SK-N-SH (cell line): ENCODE results near the gene BMPR1A. TPM values are rescaled to one million over a fixed set of nuclear protein-coding genes. Genes with fewer than 3 reads are reported as not detected.

Source experiments
- CTCF ChIA-PET: fragments of 300-600, 350-600 bp; formaldehyde crosslinking; extraction: SDS; loops from one replicate; lab custom pipeline; 2021; lab: Yijun Ruan, JAX
- POLR2A ChIA-PET: fragments of 350-600 bp; sonication (Branson Sonifier 250); formaldehyde crosslinking; extraction: SDS; loops from one replicate; lab custom pipeline; 2020; ENCODE audit warnings: antibody characterized with exemption, inconsistent platforms; lab: Yijun Ruan, JAX
- DNase-seq: peaks from one replicate; pipeline ENCODE4 v3.0.0; 2012
- H2AFZ ChIP-seq: fragments of 200-600 bp; sonication (generic); 2 replicates; pipeline ENCODE4 v1.8.1; 2016; ENCODE audit warnings: antibody characterized with exemption, mild to moderate bottlenecking, low read depth
- H3F3A ChIP-seq: fragments of 200-600 bp; sonication (generic); replicated peaks from 2 replicates; pipeline ENCODE3; 2016; ENCODE audit warnings: antibody characterized with exemption, mild to moderate bottlenecking; ENCODE audit not compliant: insufficient read depth
- H3K27ac ChIP-seq, 2 experiments: fragments of 200-500 bp in 1 of 2; fragments of 200-600 bp in 1 of 2; sonication (Bioruptor generic) in 1 of 2; sonication (generic), shearing (Covaris generic) in 1 of 2; 2 replicates each; pipeline versions ENCODE4 v1.5.1 to v1.6.1; 2014 to 2016; ENCODE audit warnings: low read depth in 2 of 2, inconsistent platforms in 1 of 2, low read length in 1 of 2, mild to moderate bottlenecking in 1 of 2, mixed read lengths in 1 of 2
- H3K27me3 ChIP-seq: fragments of 200-600 bp; sonication (generic), shearing (Covaris generic); 2 replicates; pipeline ENCODE4 v1.6.1; 2016; ENCODE audit warnings: mixed run types; ENCODE audit not compliant: insufficient read depth
- H3K36me3 ChIP-seq, 2 experiments: fragments of 200-500 bp in 1 of 2; fragments of 200-600 bp in 1 of 2; sonication (Bioruptor generic) in 1 of 2; sonication (generic) in 1 of 2; replicated peaks in 1 of 2; 2 replicates each; pipeline versions ENCODE3 to v1.5.1; 2014 to 2016; ENCODE audit warnings: low read length in 1 of 2, mild to moderate bottlenecking in 1 of 2; ENCODE audit not compliant: insufficient read depth in 2 of 2, control insufficient read depth in 1 of 2
- H3K4me1 ChIP-seq, 2 experiments: fragments of 200-500 bp in 1 of 2; fragments of 200-600 bp in 1 of 2; sonication (Bioruptor generic) in 1 of 2; sonication (generic), shearing (Covaris generic) in 1 of 2; 2 replicates each; pipeline versions ENCODE4 v1.5.1 to v1.6.1; 2014 to 2016; ENCODE audit warnings: low read depth in 1 of 2, low read length in 1 of 2, mixed run types in 1 of 2; ENCODE audit not compliant: insufficient read depth in 2 of 2, control insufficient read depth in 1 of 2
- H3K4me2 ChIP-seq: fragments of 200-600 bp; sonication (generic), shearing (Covaris generic); 2 replicates; pipeline ENCODE4 v1.6.1; 2017; ENCODE audit warnings: mixed run types
- H3K4me3 ChIP-seq, 2 experiments: fragments of 200-500 bp in 1 of 2; fragments of 200-600 bp in 1 of 2; sonication (Bioruptor generic) in 1 of 2; sonication (generic), shearing (Covaris generic) in 1 of 2; 2 replicates each; pipeline versions ENCODE4 v1.5.1 to v1.8.1; 2014 to 2016; ENCODE audit warnings: low read depth in 2 of 2, inconsistent platforms in 1 of 2, low read length in 1 of 2, mild to moderate bottlenecking in 1 of 2, mixed read lengths in 1 of 2, moderate library complexity in 1 of 2
- H3K79me2 ChIP-seq: fragments of 200-600 bp; sonication (generic); 2 replicates; pipeline ENCODE4 v1.8.1; 2017; ENCODE audit warnings: mild to moderate bottlenecking; ENCODE audit not compliant: insufficient read depth
- H3K9ac ChIP-seq: fragments of 200-600 bp; sonication (generic); 2 replicates; pipeline ENCODE4 v1.6.1; 2017; ENCODE audit warnings: mixed run types
- H3K9me2 ChIP-seq: fragments of 200-600 bp; sonication (generic); 2 replicates; pipeline ENCODE4 v1.6.1; 2017; ENCODE audit warnings: mixed run types
- H3K9me3 ChIP-seq: fragments of 200-600 bp; sonication (generic); 2 replicates; pipeline ENCODE4 v1.6.1; 2017; ENCODE audit warnings: mixed run types, mild to moderate bottlenecking, moderate library complexity
- H4K20me1 ChIP-seq: fragments of 200-600 bp; sonication (generic); 2 replicates; pipeline ENCODE4 v1.6.1; 2017; ENCODE audit warnings: mild to moderate bottlenecking, mixed run types; ENCODE audit not compliant: insufficient read depth
- ELF1 ChIP-seq: IDR thresholded peaks from 2 replicates; pipeline ENCODE4 v1.4.0; 2012
- EZH2phosphoT487 ChIP-seq: fragments of 200-600 bp; sonication (generic); IDR thresholded peaks from 2 replicates; pipeline ENCODE4 v1.6.1; 2017; ENCODE audit warnings: low read depth, mixed run types, mild to moderate bottlenecking, antibody characterized with exemption, moderate library complexity, borderline replicate concordance
- FOSL2 ChIP-seq: IDR thresholded peaks from 2 replicates; pipeline ENCODE4 v1.4.0; 2012; ENCODE audit warnings: low read depth, mild to moderate bottlenecking, moderate library complexity, borderline replicate concordance
- FOXJ3 ChIP-seq: sonication (generic); formaldehyde crosslinking; IDR thresholded peaks from 2 replicates; pipeline ENCODE4 v1.5.1; 2020; ENCODE audit warnings: mild to moderate bottlenecking, missing genetic modification reagents
- MEF2A ChIP-seq: IDR thresholded peaks from 2 replicates; pipeline ENCODE4 v1.4.0; 2012; ENCODE audit warnings: low read depth, borderline replicate concordance
- MXI1 ChIP-seq: IDR thresholded peaks from 2 replicates; pipeline ENCODE4 v1.6.1; 2012; ENCODE audit warnings: mild to moderate bottlenecking, low read depth, low read length, improper control_type of control experiment
- NRF1 ChIP-seq: IDR thresholded peaks from 2 replicates; pipeline ENCODE4 v1.6.1; 2012; ENCODE audit warnings: low read depth, mild to moderate bottlenecking, low read length
- RAD21 ChIP-seq: IDR thresholded peaks from 2 replicates; pipeline ENCODE4 v1.6.1; 2012; ENCODE audit warnings: mild to moderate bottlenecking, low read length
- RCOR1 ChIP-seq: fragments of 150-350 bp; IDR thresholded peaks from 2 replicates; pipeline ENCODE4 v1.6.1; 2017; ENCODE audit warnings: antibody characterized with exemption, low read length
- RFX5 ChIP-seq: IDR thresholded peaks from 2 replicates; pipeline ENCODE4 v1.6.1; 2012; ENCODE audit warnings: mild to moderate bottlenecking, improper control_type of control experiment, low read length
- SMC3 ChIP-seq: IDR thresholded peaks from 2 replicates; pipeline ENCODE4 v1.6.1; 2012; ENCODE audit warnings: low read depth, low read length, improper control_type of control experiment
- TEAD4 ChIP-seq: IDR thresholded peaks from 2 replicates; pipeline ENCODE4 v1.4.0; 2012; ENCODE audit warnings: mild to moderate bottlenecking, borderline replicate concordance; ENCODE audit not compliant: insufficient read depth
- WGBS: methylation state at CpG from one replicate; pipeline ENCODE4 v1.1.6; 2017; ENCODE audit warnings: low lambda C conversion rate; 5-methylcytosine and 5-hydroxymethylcytosine counted together
- polyA plus RNA-seq, 3 experiments: library from polyadenylated mRNA; depleted of rRNA; stranded (reverse); fragments of >200 nt; gene quantifications; 2 replicates each; pipeline ENCODE4 v1.2.3, GENCODE V29; 2012
- TF ChIP-seq, protein P1 (sequence below): IDR thresholded peaks from 2 replicates; pipeline ENCODE4; 2012
- TF ChIP-seq, protein P2 (sequence below): IDR thresholded peaks from 2 replicates; pipeline ENCODE4 v1.4.0; 2012; ENCODE audit warnings: low read depth, borderline replicate concordance
- TF ChIP-seq, protein P3 (sequence below): fragments of 150-350 bp; IDR thresholded peaks from 2 replicates; pipeline ENCODE4 v1.6.1; 2016; ENCODE audit warnings: mild to moderate bottlenecking, low read depth, low read length
- TF ChIP-seq, protein P4 (sequence below): IDR thresholded peaks from 2 replicates; pipeline ENCODE4 v1.4.0; 2012; ENCODE audit warnings: low read depth
- TF ChIP-seq, protein P5 (sequence below): IDR thresholded peaks from 2 replicates; pipeline ENCODE4 v1.6.1; 2012; ENCODE audit warnings: mild to moderate bottlenecking, low read depth, low read length, moderate library complexity

Gene BMPR1A
- 12.7 and 20.1 TPM in 2 replicates for polyA plus RNA-seq (2012; rRNA removed)
- 19.2 and 19.7 TPM in 2 replicates for polyA plus RNA-seq (2012; cell fraction: cytosol; rRNA removed)
- polyA plus RNA-seq (2012; cell fraction: nucleus; rRNA removed), result 5.9 and 13.3 TPM in 2 replicates

DNA sequence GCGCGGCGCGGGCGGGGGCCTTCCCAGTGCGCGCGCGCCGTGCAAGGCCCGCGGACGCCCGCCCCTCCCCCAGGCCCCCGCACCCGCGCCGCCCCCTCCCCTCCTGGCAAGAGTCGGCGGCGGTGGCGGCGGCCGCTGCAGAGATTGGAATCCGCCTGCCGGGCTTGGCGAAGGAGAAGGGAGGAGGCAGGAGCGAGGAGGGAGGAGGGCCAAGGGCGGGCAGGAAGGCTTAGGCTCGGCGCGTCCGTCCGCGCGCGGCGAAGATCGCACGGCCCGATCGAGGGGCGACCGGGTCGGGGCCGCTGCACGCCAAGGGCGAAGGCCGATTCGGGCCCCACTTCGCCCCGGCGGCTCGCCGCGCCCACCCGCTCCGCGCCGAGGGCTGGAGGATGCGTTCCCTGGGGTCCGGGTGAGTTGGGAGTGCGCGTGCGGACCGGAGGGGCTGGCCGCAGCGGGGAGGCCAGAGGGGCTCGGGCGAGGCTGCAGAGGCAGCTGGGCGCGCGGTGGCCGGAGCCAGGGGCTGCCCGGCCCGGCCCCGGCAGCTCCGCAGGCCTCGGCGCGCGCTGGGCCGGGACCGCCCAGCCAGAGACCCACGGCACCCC is at the start of gene BMPR1A:
BMPR1A (plus strand) TSS at position 109 of the 602 bp plus-strand sequence. CDS start 119,400 bp downstream, outside the sequence.
- Histone ChIP-seq H3K79me2 (peaks cover 84% of the 10 kb centered on the region), H3K4me1 (peaks cover 12 to 23% of the 10 kb centered on the region in 2 experiments; a peak in 3 of 4 replicates), H3K9me3 (no peaks in the 10 kb centered on the region), H3K4me2 (peak within 1 kb of the TSS; percentile 82), H3K9ac (peak within 1 kb of the TSS; percentile 99), H3K27ac (peak within 1 kb of the TSS; percentile 98), H3K27me3 (no peaks in the 10 kb centered on the region), H3K36me3 (no peaks in the 10 kb centered on the region), H4K20me1 (peaks cover 34% of the 10 kb centered on the region), H3K4me3 (peak within 1 kb of the TSS; percentile 88 to 91), H2AFZ (peak within 1 kb of the TSS; percentile 63), H3K9me2 (no peaks in the 10 kb centered on the region), H3F3A (peaks cover 20% of the 10 kb centered on the region)
- POLR2A ChIA-PET, result interaction anchor here (0.7 to 2.3 kb wide), 7 partner anchors 9 to 138 kb away, joined by 3 to 18 read pairs (median 6); no protein-coding TSS in a partner anchor
- TF ChIP-seq MXI1, result no peak
- TF ChIP-seq, protein P1, sequence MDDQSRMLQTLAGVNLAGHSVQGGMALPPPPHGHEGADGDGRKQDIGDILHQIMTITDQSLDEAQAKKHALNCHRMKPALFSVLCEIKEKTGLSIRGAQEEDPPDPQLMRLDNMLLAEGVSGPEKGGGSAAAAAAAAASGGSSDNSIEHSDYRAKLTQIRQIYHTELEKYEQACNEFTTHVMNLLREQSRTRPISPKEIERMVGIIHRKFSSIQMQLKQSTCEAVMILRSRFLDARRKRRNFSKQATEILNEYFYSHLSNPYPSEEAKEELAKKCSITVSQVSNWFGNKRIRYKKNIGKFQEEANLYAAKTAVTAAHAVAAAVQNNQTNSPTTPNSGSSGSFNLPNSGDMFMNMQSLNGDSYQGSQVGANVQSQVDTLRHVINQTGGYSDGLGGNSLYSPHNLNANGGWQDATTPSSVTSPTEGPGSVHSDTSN, result no peak
- TF ChIP-seq SMC3, result no peak
- TF ChIP-seq, protein P2, sequence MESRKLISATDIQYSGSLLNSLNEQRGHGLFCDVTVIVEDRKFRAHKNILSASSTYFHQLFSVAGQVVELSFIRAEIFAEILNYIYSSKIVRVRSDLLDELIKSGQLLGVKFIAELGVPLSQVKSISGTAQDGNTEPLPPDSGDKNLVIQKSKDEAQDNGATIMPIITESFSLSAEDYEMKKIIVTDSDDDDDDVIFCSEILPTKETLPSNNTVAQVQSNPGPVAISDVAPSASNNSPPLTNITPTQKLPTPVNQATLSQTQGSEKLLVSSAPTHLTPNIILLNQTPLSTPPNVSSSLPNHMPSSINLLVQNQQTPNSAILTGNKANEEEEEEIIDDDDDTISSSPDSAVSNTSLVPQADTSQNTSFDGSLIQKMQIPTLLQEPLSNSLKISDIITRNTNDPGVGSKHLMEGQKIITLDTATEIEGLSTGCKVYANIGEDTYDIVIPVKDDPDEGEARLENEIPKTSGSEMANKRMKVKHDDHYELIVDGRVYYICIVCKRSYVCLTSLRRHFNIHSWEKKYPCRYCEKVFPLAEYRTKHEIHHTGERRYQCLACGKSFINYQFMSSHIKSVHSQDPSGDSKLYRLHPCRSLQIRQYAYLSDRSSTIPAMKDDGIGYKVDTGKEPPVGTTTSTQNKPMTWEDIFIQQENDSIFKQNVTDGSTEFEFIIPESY, result no peak
- TF ChIP-seq EZH2phosphoT487, result no peak
- no peak for TF ChIP-seq TEAD4
- TF ChIP-seq, protein P3, sequence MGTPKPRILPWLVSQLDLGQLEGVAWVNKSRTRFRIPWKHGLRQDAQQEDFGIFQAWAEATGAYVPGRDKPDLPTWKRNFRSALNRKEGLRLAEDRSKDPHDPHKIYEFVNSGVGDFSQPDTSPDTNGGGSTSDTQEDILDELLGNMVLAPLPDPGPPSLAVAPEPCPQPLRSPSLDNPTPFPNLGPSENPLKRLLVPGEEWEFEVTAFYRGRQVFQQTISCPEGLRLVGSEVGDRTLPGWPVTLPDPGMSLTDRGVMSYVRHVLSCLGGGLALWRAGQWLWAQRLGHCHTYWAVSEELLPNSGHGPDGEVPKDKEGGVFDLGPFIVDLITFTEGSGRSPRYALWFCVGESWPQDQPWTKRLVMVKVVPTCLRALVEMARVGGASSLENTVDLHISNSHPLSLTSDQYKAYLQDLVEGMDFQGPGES, result no peak
- no peak for TF ChIP-seq FOSL2
- no peak for TF ChIP-seq RCOR1
- TF ChIP-seq ELF1, result no peak
- no peak for TF ChIP-seq MEF2A
- TF ChIP-seq, protein P4, sequence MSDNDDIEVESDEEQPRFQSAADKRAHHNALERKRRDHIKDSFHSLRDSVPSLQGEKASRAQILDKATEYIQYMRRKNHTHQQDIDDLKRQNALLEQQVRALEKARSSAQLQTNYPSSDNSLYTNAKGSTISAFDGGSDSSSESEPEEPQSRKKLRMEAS, result no peak
- TF ChIP-seq FOXJ3 (CRISPR knock-in tag), result no peak
- no peak for TF ChIP-seq RAD21
- TF ChIP-seq NRF1, result no peak; the same call in 1 of the 2 replicates
- TF ChIP-seq, protein P5, sequence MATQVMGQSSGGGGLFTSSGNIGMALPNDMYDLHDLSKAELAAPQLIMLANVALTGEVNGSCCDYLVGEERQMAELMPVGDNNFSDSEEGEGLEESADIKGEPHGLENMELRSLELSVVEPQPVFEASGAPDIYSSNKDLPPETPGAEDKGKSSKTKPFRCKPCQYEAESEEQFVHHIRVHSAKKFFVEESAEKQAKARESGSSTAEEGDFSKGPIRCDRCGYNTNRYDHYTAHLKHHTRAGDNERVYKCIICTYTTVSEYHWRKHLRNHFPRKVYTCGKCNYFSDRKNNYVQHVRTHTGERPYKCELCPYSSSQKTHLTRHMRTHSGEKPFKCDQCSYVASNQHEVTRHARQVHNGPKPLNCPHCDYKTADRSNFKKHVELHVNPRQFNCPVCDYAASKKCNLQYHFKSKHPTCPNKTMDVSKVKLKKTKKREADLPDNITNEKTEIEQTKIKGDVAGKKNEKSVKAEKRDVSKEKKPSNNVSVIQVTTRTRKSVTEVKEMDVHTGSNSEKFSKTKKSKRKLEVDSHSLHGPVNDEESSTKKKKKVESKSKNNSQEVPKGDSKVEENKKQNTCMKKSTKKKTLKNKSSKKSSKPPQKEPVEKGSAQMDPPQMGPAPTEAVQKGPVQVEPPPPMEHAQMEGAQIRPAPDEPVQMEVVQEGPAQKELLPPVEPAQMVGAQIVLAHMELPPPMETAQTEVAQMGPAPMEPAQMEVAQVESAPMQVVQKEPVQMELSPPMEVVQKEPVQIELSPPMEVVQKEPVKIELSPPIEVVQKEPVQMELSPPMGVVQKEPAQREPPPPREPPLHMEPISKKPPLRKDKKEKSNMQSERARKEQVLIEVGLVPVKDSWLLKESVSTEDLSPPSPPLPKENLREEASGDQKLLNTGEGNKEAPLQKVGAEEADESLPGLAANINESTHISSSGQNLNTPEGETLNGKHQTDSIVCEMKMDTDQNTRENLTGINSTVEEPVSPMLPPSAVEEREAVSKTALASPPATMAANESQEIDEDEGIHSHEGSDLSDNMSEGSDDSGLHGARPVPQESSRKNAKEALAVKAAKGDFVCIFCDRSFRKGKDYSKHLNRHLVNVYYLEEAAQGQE, result no peak
- no peak for TF ChIP-seq RFX5
- peak; percentile 82 for DNase-seq
- CTCF ChIA-PET, result interaction anchor here (0.7 to 5.8 kb wide), 3 partner anchors 11 to 143 kb away, joined by 3 to 21 read pairs (median 4); no protein-coding TSS in a partner anchor
- WGBS, result 1% methylated on average over 16 of the region's 85 CpGs
